WTC11 (cell line): ENCODE data around the gene OSBPL5.

ENCODE experiments used
- ATF3 ChIP-seq: sonication (generic); formaldehyde crosslinking; conservative IDR thresholded peaks from 2 replicates; pipeline ENCODE4 v1.8.1; 2022; ENCODE audit warnings: mild to moderate bottlenecking, missing genetic modification reagents
- E2F1 ChIP-seq: sonication (generic); formaldehyde crosslinking; IDR thresholded peaks from 2 replicates; pipeline ENCODE4 v1.8.0; 2022; ENCODE audit warnings: mild to moderate bottlenecking, missing genetic modification reagents
- NFYB ChIP-seq: sonication (generic); formaldehyde crosslinking; conservative IDR thresholded peaks from 2 replicates; pipeline ENCODE4 v1.8.0; 2022; ENCODE audit warnings: low read depth, missing genetic modification reagents
- TEAD1 ChIP-seq: sonication (generic); formaldehyde crosslinking; IDR thresholded peaks from 2 replicates; pipeline ENCODE4 v1.8.0; 2022; ENCODE audit warnings: mild to moderate bottlenecking, missing genetic modification reagents
- TF ChIP-seq, protein P1 (sequence below): sonication (generic); formaldehyde crosslinking; IDR thresholded peaks from 2 replicates; pipeline ENCODE4 v1.8.1; 2023; ENCODE audit warnings: mild to moderate bottlenecking, missing genetic modification reagents, moderate library complexity
- TF ChIP-seq, protein P2 (sequence below): fragments of 200-600 bp; IDR thresholded peaks from 2 replicates; pipeline ENCODE4 v1.8.0; 2022; ENCODE audit warnings: antibody characterized with exemption
- TF ChIP-seq, protein P3 (sequence below): sonication (generic); formaldehyde crosslinking; IDR thresholded peaks from 2 replicates; pipeline ENCODE4 v1.8.0; 2022; ENCODE audit warnings: mild to moderate bottlenecking, missing genetic modification reagents
- TF ChIP-seq, protein P4 (sequence below): sonication (generic); formaldehyde crosslinking; IDR thresholded peaks from 2 replicates; pipeline ENCODE4 v1.8.0; 2022; ENCODE audit warnings: mild to moderate bottlenecking, missing genetic modification reagents

GRCh38 chr11:3121931-3122774 is 43.0 kb downstream of the OSBPL5 start:
- TF ChIP-seq, protein P1, sequence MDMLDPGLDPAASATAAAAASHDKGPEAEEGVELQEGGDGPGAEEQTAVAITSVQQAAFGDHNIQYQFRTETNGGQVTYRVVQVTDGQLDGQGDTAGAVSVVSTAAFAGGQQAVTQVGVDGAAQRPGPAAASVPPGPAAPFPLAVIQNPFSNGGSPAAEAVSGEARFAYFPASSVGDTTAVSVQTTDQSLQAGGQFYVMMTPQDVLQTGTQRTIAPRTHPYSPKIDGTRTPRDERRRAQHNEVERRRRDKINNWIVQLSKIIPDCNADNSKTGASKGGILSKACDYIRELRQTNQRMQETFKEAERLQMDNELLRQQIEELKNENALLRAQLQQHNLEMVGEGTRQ (CRISPR knock-in tag): no peak
- TF ChIP-seq NFYB (no peak), ATF3 (CRISPR knock-in tag) (no peak), TEAD1 (CRISPR knock-in tag) (no peak), E2F1 (CRISPR knock-in tag) (no peak)
- TF ChIP-seq, protein P2, sequence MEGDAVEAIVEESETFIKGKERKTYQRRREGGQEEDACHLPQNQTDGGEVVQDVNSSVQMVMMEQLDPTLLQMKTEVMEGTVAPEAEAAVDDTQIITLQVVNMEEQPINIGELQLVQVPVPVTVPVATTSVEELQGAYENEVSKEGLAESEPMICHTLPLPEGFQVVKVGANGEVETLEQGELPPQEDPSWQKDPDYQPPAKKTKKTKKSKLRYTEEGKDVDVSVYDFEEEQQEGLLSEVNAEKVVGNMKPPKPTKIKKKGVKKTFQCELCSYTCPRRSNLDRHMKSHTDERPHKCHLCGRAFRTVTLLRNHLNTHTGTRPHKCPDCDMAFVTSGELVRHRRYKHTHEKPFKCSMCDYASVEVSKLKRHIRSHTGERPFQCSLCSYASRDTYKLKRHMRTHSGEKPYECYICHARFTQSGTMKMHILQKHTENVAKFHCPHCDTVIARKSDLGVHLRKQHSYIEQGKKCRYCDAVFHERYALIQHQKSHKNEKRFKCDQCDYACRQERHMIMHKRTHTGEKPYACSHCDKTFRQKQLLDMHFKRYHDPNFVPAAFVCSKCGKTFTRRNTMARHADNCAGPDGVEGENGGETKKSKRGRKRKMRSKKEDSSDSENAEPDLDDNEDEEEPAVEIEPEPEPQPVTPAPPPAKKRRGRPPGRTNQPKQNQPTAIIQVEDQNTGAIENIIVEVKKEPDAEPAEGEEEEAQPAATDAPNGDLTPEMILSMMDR: no peak
- TF ChIP-seq, protein P3, sequence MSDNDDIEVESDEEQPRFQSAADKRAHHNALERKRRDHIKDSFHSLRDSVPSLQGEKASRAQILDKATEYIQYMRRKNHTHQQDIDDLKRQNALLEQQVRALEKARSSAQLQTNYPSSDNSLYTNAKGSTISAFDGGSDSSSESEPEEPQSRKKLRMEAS (CRISPR knock-in tag): no peak
- TF ChIP-seq, protein P4, sequence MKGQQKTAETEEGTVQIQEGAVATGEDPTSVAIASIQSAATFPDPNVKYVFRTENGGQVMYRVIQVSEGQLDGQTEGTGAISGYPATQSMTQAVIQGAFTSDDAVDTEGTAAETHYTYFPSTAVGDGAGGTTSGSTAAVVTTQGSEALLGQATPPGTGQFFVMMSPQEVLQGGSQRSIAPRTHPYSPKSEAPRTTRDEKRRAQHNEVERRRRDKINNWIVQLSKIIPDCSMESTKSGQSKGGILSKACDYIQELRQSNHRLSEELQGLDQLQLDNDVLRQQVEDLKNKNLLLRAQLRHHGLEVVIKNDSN (CRISPR knock-in tag): no peak
